ENCODE data around the gene RPP25L.

Gene RPP25L

GRCh38 chr9:34606905-34607304 is 5.0 kb downstream of the RPP25L start:
- no peaks in the 10 kb centered on the region for H3K27me3 Mint-ChIP-seq
- no peak overlapping the region for H3K27ac Mint-ChIP-seq
- peaks cover 17% of the 10 kb centered on the region for H3K4me1 Mint-ChIP-seq (ENCODE audit: low read depth)
- H3K36me3 Mint-ChIP-seq (ENCODE audit: low read depth) = peaks cover 11% of the 10 kb centered on the region
- H3K9me3 Mint-ChIP-seq = no peaks in the 10 kb centered on the region
- H3K4me3 Mint-ChIP-seq = no peak overlapping the region

GRCh38 chr9:34606190-34606589 is 5.7 kb downstream of the RPP25L start:
- Mint-ChIP-seq H3K4me3 (no peak overlapping the region), H3K9me3 (no peaks in the 10 kb centered on the region), H3K4me1 (ENCODE audit: low read depth) (peaks cover 14% of the 10 kb centered on the region), H3K27me3 (no peaks in the 10 kb centered on the region), H3K36me3 (ENCODE audit: low read depth) (peaks cover 11% of the 10 kb centered on the region), H3K27ac (no peak overlapping the region)

GRCh38 chr9:34603610-34604231 is 8.2 kb downstream of the RPP25L start:
- no peak overlapping the region for H3K4me3 Mint-ChIP-seq

GRCh38 chr9:34601937-34602573 is 9.8 kb downstream of the RPP25L start:
- Mint-ChIP-seq H3K4me1 (ENCODE audit: low read depth) (no peaks in the 10 kb centered on the region), H3K36me3 (ENCODE audit: low read depth) (no peaks in the 10 kb centered on the region), H3K4me3 (no peak overlapping the region), H3K27ac (no peak overlapping the region), H3K9me3 (no peaks in the 10 kb centered on the region), H3K27me3 (no peaks in the 10 kb centered on the region)

More at GRCh38 chr9:34603610-34604231, 8.2 kb downstream of the RPP25L start:
- Mint-ChIP-seq H3K4me1 (ENCODE audit: low read depth) (no peaks in the 10 kb centered on the region), H3K36me3 (ENCODE audit: low read depth) (no peaks in the 10 kb centered on the region), H3K9me3 (no peaks in the 10 kb centered on the region), H3K27me3 (no peaks in the 10 kb centered on the region), H3K27ac (no peak overlapping the region)

GRCh38 chr9:34600908-34601307 is 11.0 kb downstream of the RPP25L start:
- H3K9me3 Mint-ChIP-seq = no peaks in the 10 kb centered on the region
- H3K4me3 Mint-ChIP-seq = no peak overlapping the region
- no peak overlapping the region for H3K27ac Mint-ChIP-seq
- H3K4me1 Mint-ChIP-seq (ENCODE audit: low read depth) = no peaks in the 10 kb centered on the region
- peaks cover 5% of the 10 kb centered on the region for H3K27me3 Mint-ChIP-seq
- H3K36me3 Mint-ChIP-seq (ENCODE audit: low read depth) = no peaks in the 10 kb centered on the region

- no peaks in the 10 kb centered on the region for H3K9me3 Mint-ChIP-seq
Observed at GRCh38 chr9:34599546-34599945, 12.4 kb downstream of the RPP25L start.

GRCh38 chr9:34594177-34594576 is 17.7 kb downstream of the RPP25L start:
- no peaks in the 10 kb centered on the region for H3K9me3 Mint-ChIP-seq
- no peaks in the 10 kb centered on the region for H3K36me3 Mint-ChIP-seq (ENCODE audit: low read depth)
- H3K27me3 Mint-ChIP-seq = peaks cover 42% of the 10 kb centered on the region
- H3K4me3 Mint-ChIP-seq = no peak overlapping the region
- H3K27ac Mint-ChIP-seq = no peak overlapping the region
- peaks cover 19% of the 10 kb centered on the region for H3K4me1 Mint-ChIP-seq (ENCODE audit: low read depth)

More at GRCh38 chr9:34599546-34599945, 12.4 kb downstream of the RPP25L start:
- Mint-ChIP-seq H3K4me3 (no peak overlapping the region), H3K27me3 (peaks cover 13% of the 10 kb centered on the region), H3K36me3 (ENCODE audit: low read depth) (no peaks in the 10 kb centered on the region), H3K27ac (no peak overlapping the region), H3K4me1 (ENCODE audit: low read depth) (no peaks in the 10 kb centered on the region)

GRCh38 chr9:34592895-34593601 is 18.8 kb downstream of the RPP25L start:
- Mint-ChIP-seq H3K4me3 (no peak overlapping the region), H3K9me3 (no peaks in the 10 kb centered on the region), H3K27ac (no peak overlapping the region), H3K4me1 (ENCODE audit: low read depth) (peaks cover 28% of the 10 kb centered on the region), H3K27me3 (peaks cover 53% of the 10 kb centered on the region), H3K36me3 (ENCODE audit: low read depth) (no peaks in the 10 kb centered on the region)

GRCh38 chr9:34591917-34592866 is 19.7 kb downstream of the RPP25L start:
- H3K27me3 Mint-ChIP-seq = peaks cover 61% of the 10 kb centered on the region
- peaks cover 28% of the 10 kb centered on the region for H3K4me1 Mint-ChIP-seq (ENCODE audit: low read depth)
- H3K27ac Mint-ChIP-seq = no peak overlapping the region
- H3K9me3 Mint-ChIP-seq = no peaks in the 10 kb centered on the region
- no peak overlapping the region for H3K4me3 Mint-ChIP-seq
- no peaks in the 10 kb centered on the region for H3K36me3 Mint-ChIP-seq (ENCODE audit: low read depth)

- Mint-ChIP-seq H3K4me3 (peak overlapping the region; percentile 70), H3K27ac (no peak overlapping the region), H3K4me1 (ENCODE audit: low read depth) (peaks cover 28% of the 10 kb centered on the region), H3K9me3 (no peaks in the 10 kb centered on the region), H3K36me3 (ENCODE audit: low read depth) (no peaks in the 10 kb centered on the region), H3K27me3 (peaks cover 66% of the 10 kb centered on the region)
Observed at GRCh38 chr9:34591248-34591916, 20.5 kb downstream of the RPP25L start.

GRCh38 chr9:34590381-34591247 is 21.3 kb downstream of the RPP25L start:
- Mint-ChIP-seq H3K27ac (no peak overlapping the region), H3K9me3 (no peaks in the 10 kb centered on the region), H3K27me3 (peaks cover 72% of the 10 kb centered on the region), H3K36me3 (ENCODE audit: low read depth) (no peaks in the 10 kb centered on the region), H3K4me1 (ENCODE audit: low read depth) (peaks cover 28% of the 10 kb centered on the region), H3K4me3 (peak overlapping the region; percentile 70)

- no peak within 1 kb of the TSS for H3K27ac Mint-ChIP-seq
- H3K4me3 Mint-ChIP-seq = peak within 1 kb of the TSS; percentile 70
- H3K9me3 Mint-ChIP-seq = no peaks in the 10 kb centered on the region
- no peaks in the 10 kb centered on the region for H3K36me3 Mint-ChIP-seq (ENCODE audit: low read depth)
- H3K27me3 Mint-ChIP-seq = peaks cover 71% of the 10 kb centered on the region
- H3K4me1 Mint-ChIP-seq (ENCODE audit: low read depth) = peaks cover 28% of the 10 kb centered on the region
Observed at GRCh38 chr9:34589636-34590380, 22.1 kb downstream of the RPP25L start, which contains the start of gene CNTFR. Gene CNTFR, minus strand, starts transcription at chr9:34589724. Its CDS starts 20,743 bp downstream, at chr9:34568981.
